ENCODE results near the gene PLCB1.

The PLCB1 gene

DNA sequence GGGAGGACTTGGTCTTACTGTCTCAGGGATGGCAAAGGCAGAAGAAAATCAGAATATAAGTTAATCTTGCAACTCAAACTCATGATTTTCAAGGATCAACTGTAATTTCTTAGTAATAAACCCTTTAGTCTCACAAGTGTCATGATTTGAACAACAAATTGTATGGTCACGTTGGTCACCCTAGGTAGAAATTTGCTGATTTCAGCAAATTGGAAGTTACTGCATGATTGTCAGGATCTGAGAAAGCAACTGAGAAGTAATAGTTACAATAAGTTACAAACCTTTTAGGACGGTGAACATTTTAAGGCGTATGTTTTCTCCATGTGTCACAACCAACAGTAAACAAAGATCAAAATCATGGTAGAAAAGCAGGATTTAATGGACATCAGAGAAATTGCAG, 375.2 kb downstream of the PLCB1 start:
- DNase-seq (ENCODE audit: low spot score), result no peak

DNA sequence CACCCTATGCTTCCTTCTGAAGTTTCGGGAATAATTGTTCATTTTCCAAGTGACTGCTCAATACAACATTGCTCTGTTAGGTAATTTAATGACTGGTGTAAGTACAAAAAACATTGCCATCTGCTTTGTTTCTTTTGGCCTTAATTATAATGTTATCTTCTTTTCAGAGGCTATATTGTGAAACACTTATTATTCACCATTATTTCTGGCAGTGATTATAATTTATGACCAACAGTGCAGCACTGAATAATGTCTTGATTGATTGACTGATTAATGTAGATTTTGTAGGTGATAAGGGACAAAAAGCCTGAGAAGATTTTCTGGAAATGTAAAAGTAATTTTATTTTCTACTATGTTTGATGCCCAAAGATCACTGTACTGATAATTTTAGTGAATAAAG, 377.7 kb downstream of the PLCB1 start:
- no peak for DNase-seq (ENCODE audit: low spot score)

DNA sequence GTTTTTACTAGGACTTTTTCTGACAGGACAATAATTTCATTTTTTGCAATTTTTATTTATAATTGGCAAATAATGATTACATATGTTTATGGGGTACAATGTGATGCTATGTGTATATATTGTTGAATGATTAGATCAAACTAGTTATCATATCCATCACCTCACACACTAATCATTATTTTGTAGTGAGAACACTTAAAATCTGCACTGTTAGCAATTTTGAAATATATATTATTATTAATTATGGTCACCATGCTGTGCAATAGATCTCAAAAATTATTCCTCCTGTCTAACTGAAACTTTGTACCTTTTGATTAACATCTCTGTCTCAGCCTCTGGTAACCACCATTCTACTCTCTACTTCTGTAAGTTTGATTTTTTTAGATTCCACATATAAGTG, 378.7 kb downstream of the PLCB1 start:
- DNase-seq (ENCODE audit: low spot score), result no peak

GRCh38 chr20:8512003-8512402, 379.9 kb downstream of the PLCB1 start:
- no peak for DNase-seq (ENCODE audit: low spot score)

DNA sequence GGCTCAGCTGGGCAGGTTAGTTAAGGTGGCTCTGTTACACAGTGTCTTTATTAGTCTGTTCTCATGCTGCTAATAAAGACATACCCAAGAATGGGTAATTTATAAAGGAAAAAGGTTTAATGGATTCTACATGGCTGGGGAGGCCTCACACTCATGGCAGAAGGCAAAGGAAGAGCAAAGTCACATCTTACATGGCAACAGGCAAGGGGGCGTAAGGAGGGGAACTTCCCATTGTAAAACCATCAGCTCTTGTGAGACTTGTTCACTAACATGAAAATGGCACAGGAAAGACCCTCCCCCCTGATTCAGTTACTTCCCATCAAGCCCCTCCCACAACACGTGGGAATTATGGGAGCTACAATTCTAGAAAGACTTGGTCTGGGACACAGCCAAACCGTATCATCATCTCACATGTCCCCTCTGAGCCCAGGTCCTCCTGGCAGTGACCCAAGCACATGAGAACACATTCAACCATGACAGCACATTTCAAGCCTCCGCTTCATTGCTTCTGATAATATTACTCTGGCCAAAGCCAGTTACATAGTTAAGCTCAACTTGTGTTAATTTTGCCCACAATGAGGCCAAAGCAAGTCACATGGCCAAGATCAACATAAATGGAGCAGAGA, 383.9 kb downstream of the PLCB1 start:
- DNase-seq (ENCODE audit: low spot score), result no peak

- no peak for DNase-seq (ENCODE audit: low spot score)
These were observed 386.8 kb downstream of the PLCB1 start for GRCh38 chr20:8518878-8519277.

- no peak for DNase-seq (ENCODE audit: low spot score)
These were observed 387.8 kb downstream of the PLCB1 start for GRCh38 chr20:8519887-8520286.

DNA sequence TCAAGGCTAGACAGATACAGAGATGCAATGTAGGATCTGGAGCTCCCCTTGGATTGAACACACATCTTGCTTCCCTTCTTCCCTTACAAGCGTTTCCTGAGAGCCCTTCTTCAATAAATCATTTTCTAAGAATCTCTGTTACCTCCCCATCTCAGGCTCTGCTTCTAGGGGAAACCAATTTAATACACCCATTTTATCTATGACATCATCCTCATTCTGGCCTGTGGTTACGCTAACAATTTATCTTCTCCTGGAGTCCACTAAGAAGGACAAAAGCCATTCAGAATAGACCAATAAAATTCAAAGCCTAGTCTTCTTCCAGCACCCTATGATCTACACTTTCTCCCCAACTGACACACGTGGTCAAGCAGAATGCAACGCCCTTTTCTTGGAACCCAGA, 390.1 kb downstream of the PLCB1 start:
- no peak for DNase-seq (ENCODE audit: low spot score)

GRCh38 chr20:8523684-8524083, 391.6 kb downstream of the PLCB1 start:
- no peak for DNase-seq (ENCODE audit: low spot score)

- DNase-seq (ENCODE audit: low spot score), result no peak
These were observed 392.3 kb downstream of the PLCB1 start for GRCh38 chr20:8524101-8525016.

GRCh38 chr20:8525017-8525343, 392.9 kb downstream of the PLCB1 start:
- DNase-seq (ENCODE audit: low spot score), result no peak

- DNase-seq (ENCODE audit: low spot score), result no peak
These were observed 394.5 kb downstream of the PLCB1 start for GRCh38 chr20:8526610-8527009.

GRCh38 chr20:8527998-8528723, 396.1 kb downstream of the PLCB1 start:
- DNase-seq (ENCODE audit: low spot score), result no peak

- DNase-seq (ENCODE audit: low spot score), result no peak
These were observed 398.0 kb downstream of the PLCB1 start for GRCh38 chr20:8530022-8530421.

- no peak for DNase-seq (ENCODE audit: low spot score)
These were observed 400.1 kb downstream of the PLCB1 start for GRCh38 chr20:8532169-8532568.

DNA sequence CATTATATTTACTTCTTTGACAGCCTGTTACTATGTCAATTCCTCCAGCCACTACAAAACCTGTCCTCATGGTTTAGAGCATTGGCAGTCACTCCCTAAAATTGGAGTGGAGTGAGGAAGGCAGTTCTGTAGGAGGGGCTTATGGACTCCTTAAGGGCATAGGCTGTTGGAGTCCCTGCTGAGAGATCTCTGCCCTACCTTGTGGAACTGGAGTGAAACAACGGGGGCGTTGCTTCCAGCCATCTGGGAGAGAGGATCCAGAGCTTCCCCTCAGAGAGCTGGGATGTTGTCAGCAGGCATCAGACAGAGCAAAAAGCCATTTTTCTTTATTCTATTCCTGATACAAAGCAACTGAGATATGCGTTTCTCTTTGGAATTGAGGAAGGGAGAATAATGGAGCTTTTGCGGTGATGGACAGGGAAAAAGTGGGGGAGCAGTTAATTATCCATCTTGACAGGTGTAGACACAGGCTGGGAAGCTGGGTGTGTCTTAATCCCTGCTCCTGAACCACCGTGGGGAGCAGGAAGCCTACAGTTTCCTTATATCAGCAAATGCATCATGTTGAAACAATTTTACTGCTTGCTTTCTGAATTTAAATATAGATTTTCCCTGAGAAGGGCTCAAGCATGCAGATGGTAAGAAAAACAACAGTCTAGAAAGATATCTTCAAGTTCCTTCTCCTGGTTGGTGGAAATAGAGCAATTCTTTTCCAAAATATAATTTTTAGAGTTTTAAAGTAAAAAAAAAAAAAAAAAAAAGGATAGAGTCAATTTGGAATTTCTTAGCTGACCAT, 402.5 kb downstream of the PLCB1 start:
- no peak for DNase-seq (ENCODE audit: low spot score)

DNA sequence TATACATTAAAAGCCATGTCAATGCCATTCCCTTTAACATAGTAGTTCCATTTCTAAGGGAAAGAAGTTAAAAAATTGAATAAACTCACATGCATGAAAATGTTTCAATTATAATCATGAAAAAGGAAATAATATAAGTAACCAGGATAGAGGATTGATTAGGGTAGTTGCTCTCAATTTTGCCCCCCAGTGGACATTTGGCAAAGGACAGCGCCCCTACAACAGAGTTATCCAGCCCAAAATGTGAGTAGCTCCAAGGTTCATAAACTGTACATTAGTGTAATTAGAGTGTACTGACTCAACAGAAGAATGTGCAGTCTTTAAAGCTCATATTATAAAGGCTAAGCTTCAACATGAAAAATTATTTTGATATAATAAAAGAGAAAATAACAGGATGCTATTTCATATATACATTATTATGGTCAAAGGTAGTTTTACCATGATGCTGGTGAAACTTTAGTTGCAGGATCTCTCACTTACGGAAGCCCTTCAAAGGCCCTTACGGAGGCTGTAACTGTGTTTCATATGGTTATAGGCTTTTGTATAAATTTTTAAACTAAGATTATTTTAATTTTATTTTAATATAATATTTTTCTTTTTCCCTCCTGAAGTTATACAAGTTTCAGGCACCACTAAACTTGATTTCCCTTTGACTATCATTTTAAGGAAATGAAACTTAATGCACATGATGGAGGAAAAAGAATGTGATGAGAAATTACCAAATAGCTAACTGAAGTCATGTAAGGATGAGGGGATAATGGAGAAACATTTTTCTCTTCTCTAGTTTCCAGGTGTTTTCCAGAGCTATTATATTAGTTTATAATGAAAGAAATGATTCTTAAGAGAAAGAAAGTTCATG, 403.6 kb downstream of the PLCB1 start:
- no peak for DNase-seq (ENCODE audit: low spot score)

DNA sequence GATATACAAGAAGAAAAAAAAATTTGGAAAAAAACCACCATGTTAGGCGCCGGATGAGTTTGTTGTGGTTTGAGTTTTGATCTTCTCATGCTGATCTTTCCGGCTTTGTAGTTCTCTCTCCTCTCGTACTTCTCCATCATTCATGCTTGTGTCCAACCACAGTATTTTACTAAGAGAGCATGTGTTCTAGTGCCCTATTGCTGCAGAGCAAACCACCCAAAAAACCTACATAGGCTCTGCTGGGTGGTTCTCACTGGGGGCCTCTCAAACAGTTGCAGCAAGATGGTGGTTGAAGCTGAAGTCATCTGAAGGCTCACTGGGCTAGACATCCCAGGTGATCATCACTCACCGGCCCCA, 404.2 kb downstream of the PLCB1 start:
- no peak for DNase-seq (ENCODE audit: low spot score)

GRCh38 chr20:8540466-8540865, 408.4 kb downstream of the PLCB1 start:
- DNase-seq (ENCODE audit: low spot score), result no peak

- DNase-seq (ENCODE audit: low spot score), result no peak
These were observed 410.0 kb downstream of the PLCB1 start for GRCh38 chr20:8542110-8542486.

- no peak for DNase-seq (ENCODE audit: low spot score)
These were observed 413.1 kb downstream of the PLCB1 start for GRCh38 chr20:8545212-8545611.

All from D341Med (cell line).